ENCODE results near the gene RAB11FIP4.

Gene RAB11FIP4

DNA sequence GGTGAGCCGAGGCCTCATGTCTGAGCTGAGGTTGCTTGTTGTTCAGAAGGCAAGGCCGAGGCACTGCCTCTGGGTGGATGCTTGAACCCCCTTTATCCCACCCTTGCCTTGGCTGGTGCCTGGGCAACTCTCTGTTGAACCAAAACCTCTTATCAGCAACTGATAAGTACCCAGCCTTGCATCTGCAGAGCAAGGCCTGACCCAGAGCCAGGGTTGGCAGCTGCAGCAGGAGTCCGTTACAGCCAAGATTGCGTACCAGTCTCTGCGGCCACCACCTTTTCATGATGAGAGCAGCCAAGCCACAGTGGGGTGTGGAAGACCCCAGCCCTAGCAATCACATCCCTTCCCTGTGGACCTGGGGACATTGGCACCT is 118.3 kb downstream of the RAB11FIP4 start:
- peak overlapping the region; percentile 17 for H3K4me3 ChIP-seq (ENCODE audit: low read depth, low read length)
- TF ChIP-seq, protein P1, sequence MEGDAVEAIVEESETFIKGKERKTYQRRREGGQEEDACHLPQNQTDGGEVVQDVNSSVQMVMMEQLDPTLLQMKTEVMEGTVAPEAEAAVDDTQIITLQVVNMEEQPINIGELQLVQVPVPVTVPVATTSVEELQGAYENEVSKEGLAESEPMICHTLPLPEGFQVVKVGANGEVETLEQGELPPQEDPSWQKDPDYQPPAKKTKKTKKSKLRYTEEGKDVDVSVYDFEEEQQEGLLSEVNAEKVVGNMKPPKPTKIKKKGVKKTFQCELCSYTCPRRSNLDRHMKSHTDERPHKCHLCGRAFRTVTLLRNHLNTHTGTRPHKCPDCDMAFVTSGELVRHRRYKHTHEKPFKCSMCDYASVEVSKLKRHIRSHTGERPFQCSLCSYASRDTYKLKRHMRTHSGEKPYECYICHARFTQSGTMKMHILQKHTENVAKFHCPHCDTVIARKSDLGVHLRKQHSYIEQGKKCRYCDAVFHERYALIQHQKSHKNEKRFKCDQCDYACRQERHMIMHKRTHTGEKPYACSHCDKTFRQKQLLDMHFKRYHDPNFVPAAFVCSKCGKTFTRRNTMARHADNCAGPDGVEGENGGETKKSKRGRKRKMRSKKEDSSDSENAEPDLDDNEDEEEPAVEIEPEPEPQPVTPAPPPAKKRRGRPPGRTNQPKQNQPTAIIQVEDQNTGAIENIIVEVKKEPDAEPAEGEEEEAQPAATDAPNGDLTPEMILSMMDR (IDR thresholded peaks at IDR 0.05; ENCODE audit: borderline replicate concordance, insufficient read depth, low read depth, low read length) = no peak

DNA sequence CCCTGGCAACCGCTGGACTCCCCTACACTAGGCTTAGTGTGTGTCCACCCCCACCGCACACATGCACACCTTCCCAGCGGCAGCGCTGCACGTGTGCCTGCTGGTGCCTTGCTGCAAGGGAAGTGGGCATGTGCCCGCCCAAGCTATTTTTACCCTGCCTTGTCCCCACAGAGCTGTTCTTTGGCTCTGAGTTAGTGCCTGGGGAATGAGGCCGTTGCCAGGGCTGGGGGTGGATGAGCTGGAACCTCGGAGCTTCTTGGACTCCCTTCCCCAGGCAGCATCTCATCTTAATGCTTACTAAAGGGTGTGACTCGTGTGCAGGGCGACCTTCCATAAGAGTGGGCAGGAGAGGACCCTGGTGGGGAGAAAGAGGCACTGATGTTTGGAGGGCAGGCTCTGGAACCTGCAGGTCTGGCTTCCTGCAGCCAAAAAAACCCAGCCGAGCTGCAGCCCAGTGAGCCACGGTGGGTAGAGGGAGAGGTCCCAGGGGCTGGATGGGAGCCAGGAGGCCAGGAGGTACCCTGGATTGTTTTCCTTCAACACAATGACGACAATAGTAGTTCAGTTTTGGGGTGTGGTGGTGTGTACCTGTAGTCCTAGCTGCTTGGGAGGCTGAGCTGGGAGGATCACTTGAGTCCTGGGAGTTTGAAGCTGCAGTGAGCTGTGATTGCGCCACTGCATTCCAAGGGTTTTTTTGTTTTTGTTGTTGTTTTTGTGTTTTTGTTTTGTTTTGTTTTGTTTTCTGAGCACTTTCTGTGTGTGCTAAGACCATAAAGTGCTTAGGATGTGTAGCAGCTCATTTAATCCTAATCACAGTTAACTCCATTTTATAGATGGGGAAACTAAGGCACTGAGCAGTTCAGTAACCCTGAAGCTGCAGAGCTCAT is 119.1 kb downstream of the RAB11FIP4 start:
- TF ChIP-seq, protein P1 (IDR thresholded peaks at IDR 0.05; ENCODE audit: borderline replicate concordance, insufficient read depth, low read depth, low read length) = no peak
- no peak overlapping the region for H3K4me3 ChIP-seq (ENCODE audit: low read depth, low read length)

DNA sequence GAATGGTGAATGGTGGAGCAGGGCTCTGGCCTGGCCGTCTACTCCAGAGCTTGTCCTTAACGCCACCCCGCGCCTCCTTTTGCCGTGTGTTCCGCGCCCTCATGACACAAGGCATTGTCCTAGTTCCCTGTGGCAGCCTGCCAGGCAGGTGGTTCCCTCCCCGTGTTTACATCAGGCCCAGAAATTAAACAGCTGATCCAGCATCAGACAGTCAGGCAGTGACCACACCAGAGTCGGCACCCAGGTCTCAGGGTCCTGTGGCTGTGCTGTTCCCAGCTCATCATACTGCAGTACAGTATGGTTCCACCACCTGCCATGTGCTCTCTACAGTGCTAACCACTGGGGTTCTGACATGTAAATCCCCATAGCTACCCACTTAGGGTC is 119.7 kb downstream of the RAB11FIP4 start:
- TF ChIP-seq, protein P1 (IDR thresholded peaks at IDR 0.05; ENCODE audit: borderline replicate concordance, insufficient read depth, low read depth, low read length) = no peak
- H3K4me3 ChIP-seq (ENCODE audit: low read depth, low read length) = no peak overlapping the region

DNA sequence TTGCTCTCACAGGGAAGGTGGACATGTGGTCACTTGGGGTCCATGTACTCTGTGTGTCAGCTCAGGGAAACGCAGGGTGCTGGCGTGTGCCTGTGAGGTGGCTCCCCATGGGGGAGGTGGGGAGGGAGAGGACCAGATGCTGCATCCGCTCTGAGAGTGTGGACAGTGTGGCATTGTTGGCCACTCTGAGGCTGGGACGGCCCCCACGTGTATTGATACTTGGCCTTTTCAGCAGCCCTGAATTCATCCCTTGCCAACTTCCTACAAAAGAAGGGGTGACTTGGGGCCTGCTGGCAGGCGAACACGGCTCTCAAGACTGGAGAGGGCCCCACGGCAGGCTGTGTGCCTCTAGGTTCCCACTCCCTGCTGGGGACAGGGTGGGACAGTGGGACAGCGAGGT is 120.1 kb downstream of the RAB11FIP4 start:
- TF ChIP-seq, protein P1 (IDR thresholded peaks at IDR 0.05; ENCODE audit: borderline replicate concordance, insufficient read depth, low read depth, low read length) = no peak
- no peak overlapping the region for H3K4me3 ChIP-seq (ENCODE audit: low read depth, low read length)

DNA sequence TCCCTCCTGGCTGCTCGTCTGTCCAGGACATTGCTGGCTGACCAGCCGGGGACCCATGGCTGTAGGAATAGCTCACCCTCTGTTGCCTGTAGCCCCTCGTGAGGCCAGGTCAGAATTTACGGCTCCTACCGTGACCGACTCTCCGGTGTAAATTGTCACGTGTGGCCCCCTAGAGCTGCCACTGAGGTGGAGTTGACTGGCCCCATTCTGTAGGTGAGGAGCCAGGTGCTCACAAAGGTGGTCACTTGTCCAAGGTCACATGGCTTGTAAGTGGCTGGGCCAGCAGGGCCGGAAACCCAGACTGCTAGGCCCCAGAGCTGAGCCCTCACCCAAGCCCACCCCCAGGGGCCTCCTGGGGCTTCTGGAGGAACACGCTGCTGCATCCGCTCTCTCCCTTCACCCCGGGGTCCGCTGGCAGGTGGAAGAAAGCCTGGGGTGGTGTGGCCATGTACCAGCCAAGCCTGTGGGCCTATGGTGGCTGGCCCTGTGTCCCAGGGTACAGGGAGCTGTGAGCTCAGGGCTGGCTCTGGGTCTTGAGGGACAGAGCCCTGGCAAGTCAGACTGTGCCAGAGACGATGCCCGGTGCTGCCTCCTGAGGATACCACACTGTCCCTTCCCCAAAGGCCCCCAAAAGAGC is 120.7 kb downstream of the RAB11FIP4 start:
- no peak overlapping the region for H3K4me3 ChIP-seq (ENCODE audit: low read depth, low read length)
- TF ChIP-seq, protein P1 (IDR thresholded peaks at IDR 0.05; ENCODE audit: borderline replicate concordance, insufficient read depth, low read depth, low read length) = no peak

DNA sequence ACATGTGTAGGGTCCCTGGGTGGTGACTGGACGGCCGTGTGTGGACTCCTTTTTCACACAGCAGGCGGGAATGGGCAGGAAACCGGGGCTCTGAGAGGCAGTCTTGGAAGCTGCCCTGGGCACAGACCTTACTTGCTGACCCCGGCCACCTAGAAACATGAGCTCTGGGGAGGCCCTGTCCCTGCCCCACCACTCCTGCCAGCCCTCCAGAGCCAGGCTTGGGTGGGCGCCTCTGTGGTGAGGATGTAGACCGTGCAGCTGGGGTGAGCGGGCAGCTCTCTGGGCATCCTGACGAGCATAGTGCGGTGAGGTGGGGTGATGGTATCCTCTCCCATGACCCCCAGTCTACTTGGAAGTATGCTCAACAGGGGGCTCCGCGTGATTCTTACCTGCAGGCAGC is 121.3 kb downstream of the RAB11FIP4 start:
- no peak overlapping the region for H3K4me3 ChIP-seq (ENCODE audit: low read depth, low read length)
- TF ChIP-seq, protein P1 (IDR thresholded peaks at IDR 0.05; ENCODE audit: borderline replicate concordance, insufficient read depth, low read depth, low read length) = no peak

Measured in GM12875 (cell line).